BLaER1 treated with 17β-estradiol and CSF1 and Interleukin-3, amounts not matched to agents 10 nM and 100 nM (cell line): ENCODE measurements around the gene TRIM2.
A peak's percentile ranks its signal among the peaks of the same experiment; 100 is the strongest.

Experiments
- H3K27ac ChIP-seq, 11 experiments: shearing (Covaris generic); formaldehyde crosslinking; 2 replicates each; pipeline ENCODE4 v1.8.1; 2022
- H3K27me3 ChIP-seq, 11 experiments: shearing (Covaris generic); formaldehyde crosslinking; 2 replicates each; pipeline ENCODE4 v1.8.1; 2022
- H3K36me3 ChIP-seq, 11 experiments: shearing (Covaris generic); formaldehyde crosslinking; 2 replicates each; pipeline ENCODE4 v1.8.1; 2022
- H3K4me1 ChIP-seq, 10 experiments: shearing (Covaris generic); formaldehyde crosslinking; 2 replicates each; pipeline ENCODE4 v1.8.1; 2022
- H3K4me2 ChIP-seq, 11 experiments: shearing (Covaris generic); formaldehyde crosslinking; 2 replicates each; pipeline ENCODE4 v1.8.1; 2022
- H3K4me3 ChIP-seq, 10 experiments: shearing (Covaris generic); formaldehyde crosslinking; 2 replicates each; pipeline ENCODE4 v1.8.1; 2022
- H3K9ac ChIP-seq, 11 experiments: shearing (Covaris generic); formaldehyde crosslinking; 2 replicates each; pipeline ENCODE4 v1.8.1; 2022
- H3K9me3 ChIP-seq, 11 experiments: shearing (Covaris generic); formaldehyde crosslinking; replicated peaks in 1 of 11; 2 replicates each; pipeline ENCODE4 v1.8.1; 2022
- H4K20me1 ChIP-seq, 11 experiments: shearing (Covaris generic); formaldehyde crosslinking; 2 replicates each; pipeline ENCODE4 v1.8.1; 2022
- Cebpa-rat ChIP-seq, 11 experiments: shearing (Covaris generic); IDR thresholded peaks; 2 replicates each; pipeline ENCODE4 v1.8.1; 2022

TRIM2 gene

DNA sequence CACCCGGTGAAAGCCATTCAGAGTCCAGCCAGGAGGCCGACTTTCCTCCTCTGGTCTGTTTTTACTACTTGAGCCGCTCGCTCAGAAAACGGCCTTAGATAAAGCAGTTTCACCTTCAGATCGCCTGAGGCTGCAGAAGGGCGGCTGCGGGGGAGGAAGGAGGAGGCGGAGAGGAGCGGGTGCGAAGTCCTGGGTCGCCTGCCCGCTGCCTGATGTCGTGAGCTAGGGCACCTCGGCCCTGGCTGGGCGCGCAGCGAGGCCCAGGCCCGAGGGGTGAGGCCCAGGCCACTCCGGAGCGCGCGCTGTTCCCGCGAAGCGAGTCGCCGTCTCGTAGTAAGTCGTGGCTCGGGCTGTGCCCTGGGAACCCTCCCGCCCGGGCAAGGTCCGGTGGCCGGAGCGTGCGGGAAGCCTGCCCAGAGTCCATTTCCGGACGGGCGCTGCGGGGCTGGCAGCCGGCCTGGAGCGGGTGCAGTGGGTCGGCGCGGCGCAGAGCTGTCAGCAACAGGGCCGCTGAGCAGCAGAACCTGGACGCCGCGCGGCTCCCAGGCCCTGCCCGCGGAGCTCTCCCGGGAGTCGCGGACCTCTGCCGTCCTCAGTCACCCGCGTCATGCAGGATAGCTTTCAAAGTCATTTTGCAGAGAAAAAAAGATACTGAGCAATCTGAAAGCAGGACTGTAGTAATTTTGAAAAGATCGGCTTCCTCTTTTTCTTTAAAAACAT lies 18.6 kb downstream of the TRIM2 start:
- H3K4me2 ChIP-seq, result peak overlapping the region; percentile 91 to 99 (median 97)
- H3K27ac ChIP-seq, result peak overlapping the region in 9 of 11 experiments; percentile 30 to 76 (median 57); a peak in 16 of 22 replicates
- no peak for TF ChIP-seq Cebpa-rat (IDR thresholded peaks at IDR 0.05)

DNA sequence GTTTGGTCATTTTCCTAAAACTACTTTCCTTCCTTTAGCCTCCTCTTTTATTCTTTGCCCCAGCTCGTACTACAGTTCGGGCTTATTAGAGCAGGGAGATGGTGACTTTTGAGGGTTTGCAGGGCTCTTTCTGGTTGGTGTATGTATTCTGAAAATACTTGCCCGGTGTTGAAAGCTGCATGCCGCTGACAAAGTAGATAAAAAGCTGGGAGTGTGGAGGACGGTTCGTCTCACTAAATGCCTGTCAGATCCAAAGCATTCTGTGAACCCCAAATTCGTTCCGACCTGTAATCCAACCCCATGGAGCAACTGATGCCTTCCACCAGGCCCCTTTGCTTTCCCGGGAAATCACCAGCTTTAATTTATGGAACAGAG lies 19.2 kb downstream of the TRIM2 start:
- Histone ChIP-seq H3K4me2 (peak overlapping the region; percentile 91 to 99 (median 97)), H4K20me1 (peaks cover 0 to 8% (median 0%) of the 10 kb centered on the region in 11 experiments; a peak in 5 of 22 replicates), H3K9ac (peak overlapping the region; percentile 49 to 80 (median 73); a peak in 17 of 22 replicates), H3K9me3 (peaks cover 18 to 40% (median 30%) of the 10 kb centered on the region in 11 experiments), H3K27me3 (peaks cover 9 to 56% (median 46%) of the 10 kb centered on the region in 11 experiments), H3K36me3 (peaks cover 0 to 13% (median 0%) of the 10 kb centered on the region in 11 experiments; a peak in 6 of 22 replicates), H3K4me3 (peak overlapping the region; percentile 49 to 73 (median 62)), H3K4me1 (peaks cover 28 to 36% (median 34%) of the 10 kb centered on the region in 10 experiments), H3K27ac (peak overlapping the region in 3 of 11 experiments; percentile 60 to 76 (median 73); a peak in 6 of 22 replicates)
- no peak for TF ChIP-seq Cebpa-rat (IDR thresholded peaks at IDR 0.05)

More for the DNA sequence above, 18.6 kb downstream of the TRIM2 start:
- H3K9ac ChIP-seq, result peak overlapping the region; percentile 49 to 80 (median 73)
- H4K20me1 ChIP-seq, result peaks cover 0 to 8% (median 0%) of the 10 kb centered on the region in 11 experiments; a peak in 5 of 22 replicates
- H3K4me3 ChIP-seq, result peak overlapping the region; percentile 49 to 73 (median 62)
- H3K9me3 ChIP-seq, result peaks cover 18 to 40% (median 30%) of the 10 kb centered on the region in 11 experiments
- H3K36me3 ChIP-seq, result peaks cover 0 to 13% (median 0%) of the 10 kb centered on the region in 11 experiments; a peak in 6 of 22 replicates
- peaks cover 9 to 56% (median 46%) of the 10 kb centered on the region in 11 experiments for H3K27me3 ChIP-seq
- peaks cover 26 to 36% (median 32%) of the 10 kb centered on the region in 10 experiments for H3K4me1 ChIP-seq

DNA sequence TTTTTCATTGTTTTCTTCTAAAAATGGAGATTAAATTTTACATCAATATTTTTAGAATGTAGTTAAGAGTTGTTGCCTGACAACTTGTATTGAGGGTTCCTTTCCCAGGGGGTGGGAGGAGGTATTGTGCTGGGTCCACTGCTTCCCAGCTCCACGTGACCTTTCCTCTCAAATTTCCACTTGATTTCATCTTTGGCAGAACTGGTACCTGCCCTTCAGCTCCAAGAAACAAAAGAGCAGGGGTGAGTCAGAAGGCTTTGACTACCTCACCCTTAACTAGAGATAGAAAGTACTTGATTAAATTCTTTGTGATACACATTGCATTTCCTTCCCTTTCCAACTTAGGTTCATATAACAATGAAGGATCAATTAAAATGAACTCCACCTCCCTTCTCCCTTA lies 19.7 kb downstream of the TRIM2 start:
- TF ChIP-seq Cebpa-rat (IDR thresholded peaks at IDR 0.05), result no peak
- Histone ChIP-seq H3K9me3 (peaks cover 18 to 40% (median 30%) of the 10 kb centered on the region in 11 experiments), H3K36me3 (peaks cover 0 to 13% (median 0%) of the 10 kb centered on the region in 11 experiments; a peak in 6 of 22 replicates), H3K4me2 (peak overlapping the region; percentile 91 to 99 (median 97); a peak in 20 of 22 replicates), H3K4me3 (peak overlapping the region in 4 of 10 experiments; percentile 5 to 73 (median 60); a peak in 3 of 20 replicates), H3K4me1 (peaks cover 33 to 39% (median 36%) of the 10 kb centered on the region in 10 experiments), H3K27ac (no peak overlapping the region), H4K20me1 (peaks cover 0 to 8% (median 0%) of the 10 kb centered on the region in 11 experiments; a peak in 5 of 22 replicates), H3K27me3 (peaks cover 9 to 56% (median 46%) of the 10 kb centered on the region in 11 experiments), H3K9ac (no peak overlapping the region)

DNA sequence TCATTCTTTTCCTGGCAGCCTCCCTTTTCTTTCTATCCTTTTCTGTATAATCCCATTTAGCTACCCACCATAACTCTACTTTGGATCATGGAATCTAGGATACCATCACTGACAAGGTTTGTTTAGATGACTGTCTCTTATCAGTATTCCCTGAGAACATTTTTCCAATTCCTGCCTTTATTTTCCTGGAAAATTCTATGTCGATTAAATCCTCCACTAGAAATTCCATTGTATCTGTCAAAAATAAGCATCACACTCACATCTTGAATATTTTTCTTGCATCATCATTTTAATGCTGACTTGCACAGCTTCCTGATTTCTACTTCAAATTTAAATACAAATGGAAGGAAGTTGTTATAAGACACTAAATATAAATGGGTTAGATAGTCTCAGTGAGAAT lies 20.2 kb downstream of the TRIM2 start:
- Histone ChIP-seq H3K4me1 (peaks cover 33 to 41% (median 36%) of the 10 kb centered on the region in 10 experiments), H3K36me3 (peaks cover 0 to 13% (median 0%) of the 10 kb centered on the region in 11 experiments; a peak in 6 of 22 replicates), H3K4me3 (peak overlapping the region in 1 of 10 experiments; percentile 5; a peak in 1 of 20 replicates), H3K4me2 (no peak overlapping the region), H3K9ac (no peak overlapping the region), H3K9me3 (peaks cover 18 to 40% (median 30%) of the 10 kb centered on the region in 11 experiments), H3K27ac (no peak overlapping the region), H3K27me3 (peaks cover 9 to 56% (median 46%) of the 10 kb centered on the region in 11 experiments), H4K20me1 (peaks cover 0 to 8% (median 0%) of the 10 kb centered on the region in 11 experiments; a peak in 5 of 22 replicates)
- TF ChIP-seq Cebpa-rat (IDR thresholded peaks at IDR 0.05), result no peak

DNA sequence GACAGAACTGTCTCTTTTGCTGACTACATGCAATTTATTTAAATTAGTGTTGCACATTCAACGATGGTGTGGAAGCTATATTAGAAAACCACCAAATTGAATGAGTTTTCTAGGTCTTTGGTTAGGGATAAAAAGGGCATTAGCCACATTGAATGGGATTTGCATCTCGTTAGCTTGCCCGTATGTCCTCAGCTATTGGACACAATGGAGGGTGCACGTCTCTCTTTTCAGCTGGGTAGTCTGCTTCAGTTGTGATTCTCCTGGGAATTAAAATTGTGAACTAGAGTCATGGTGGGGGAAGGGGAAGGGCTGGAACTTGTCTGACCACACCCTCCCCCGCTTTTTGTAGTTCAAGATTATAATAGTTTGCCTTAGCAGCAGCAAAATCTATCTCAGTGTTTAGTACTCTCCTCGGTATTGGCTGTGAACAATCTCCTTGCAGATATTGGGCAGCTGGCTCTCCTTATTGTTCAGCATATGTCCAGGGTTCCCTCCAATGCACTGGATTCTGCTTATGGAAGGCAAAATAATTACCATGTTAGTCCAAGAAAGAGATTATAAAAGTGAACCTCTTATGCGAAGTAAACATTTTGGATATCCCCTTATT lies 23.3 kb downstream of the TRIM2 start:
- TF ChIP-seq Cebpa-rat (IDR thresholded peaks at IDR 0.05), result no peak
- H3K4me2 ChIP-seq, result peak overlapping the region in 9 of 11 experiments; percentile 18 to 66 (median 45); a peak in 16 of 22 replicates
- peaks cover 0 to 6% (median 0%) of the 10 kb centered on the region in 11 experiments; a peak in 5 of 22 replicates for H4K20me1 ChIP-seq
- H3K9me3 ChIP-seq, result peaks cover 17 to 34% (median 21%) of the 10 kb centered on the region in 11 experiments
- no peak overlapping the region for H3K9ac ChIP-seq
- H3K4me1 ChIP-seq, result peaks cover 29 to 37% (median 30%) of the 10 kb centered on the region in 10 experiments
- H3K4me3 ChIP-seq, result no peak overlapping the region
- H3K27me3 ChIP-seq, result peaks cover 9 to 30% (median 27%) of the 10 kb centered on the region in 11 experiments
- H3K27ac ChIP-seq, result no peak overlapping the region
- peaks cover 0 to 13% (median 0%) of the 10 kb centered on the region in 11 experiments; a peak in 6 of 22 replicates for H3K36me3 ChIP-seq

DNA sequence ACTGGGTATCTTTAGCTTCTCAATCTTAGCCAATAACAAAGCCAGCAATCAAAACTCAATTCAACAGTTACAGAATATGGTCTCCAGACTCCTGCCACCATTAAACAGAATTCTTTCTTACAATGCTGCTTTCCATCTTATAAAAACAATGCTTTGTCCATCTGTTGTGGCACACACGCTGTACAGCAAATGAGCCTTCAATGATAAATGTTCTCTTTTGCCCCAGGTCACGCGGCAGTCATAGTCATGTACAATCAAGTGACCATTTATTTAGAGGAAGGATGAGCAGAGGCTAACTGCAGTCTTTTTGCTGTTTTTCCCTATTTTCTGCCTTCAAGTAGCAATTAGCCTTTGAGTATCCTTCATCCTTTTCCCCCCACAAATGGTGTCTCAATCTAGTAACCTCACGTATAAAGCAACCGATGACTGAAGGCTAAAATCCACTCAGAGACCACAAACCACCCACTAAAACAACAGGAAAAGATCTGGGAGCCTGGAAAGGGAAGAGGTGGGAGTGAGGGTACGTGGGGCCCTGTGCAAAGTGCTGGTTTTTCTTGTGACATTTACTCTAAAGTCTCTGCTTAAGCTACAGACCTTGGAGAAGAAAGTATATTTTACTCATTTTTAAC lies 24.4 kb downstream of the TRIM2 start:
- Histone ChIP-seq H3K27ac (no peak overlapping the region), H4K20me1 (no peaks in the 10 kb centered on the region), H3K4me3 (no peak overlapping the region), H3K4me1 (peaks cover 29 to 39% (median 32%) of the 10 kb centered on the region in 10 experiments), H3K4me2 (peak overlapping the region in 8 of 11 experiments; percentile 18 to 66 (median 50); a peak in 11 of 22 replicates), H3K9me3 (peaks cover 17 to 34% (median 21%) of the 10 kb centered on the region in 11 experiments), H3K27me3 (peaks cover 8 to 20% (median 17%) of the 10 kb centered on the region in 11 experiments), H3K9ac (no peak overlapping the region), H3K36me3 (peaks cover 0 to 13% (median 0%) of the 10 kb centered on the region in 11 experiments; a peak in 6 of 22 replicates)
- no peak for TF ChIP-seq Cebpa-rat (IDR thresholded peaks at IDR 0.05)

DNA sequence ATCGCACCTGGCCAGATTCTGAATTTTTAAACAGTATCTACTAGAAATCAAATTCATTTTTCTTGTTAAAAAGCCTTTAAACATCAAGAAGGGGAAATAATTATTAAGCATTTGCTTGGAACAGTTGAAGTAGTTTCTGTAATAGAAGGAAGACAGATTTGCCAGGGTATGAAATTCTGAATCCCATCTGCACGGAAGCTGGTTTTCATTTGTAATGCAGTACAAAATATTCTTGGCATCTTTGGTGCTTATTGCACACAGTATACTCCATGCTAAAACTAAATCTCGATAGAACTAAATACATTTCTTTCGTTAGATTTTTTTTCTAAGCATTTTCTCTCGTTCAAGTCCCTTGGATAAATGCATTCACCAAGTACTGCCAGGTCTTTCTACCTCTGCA lies 25.3 kb downstream of the TRIM2 start:
- H3K27ac ChIP-seq, result no peak overlapping the region
- no peak overlapping the region for H3K4me3 ChIP-seq
- no peak overlapping the region for H3K9ac ChIP-seq
- no peak for TF ChIP-seq Cebpa-rat (IDR thresholded peaks at IDR 0.05)
- no peak overlapping the region for H3K4me2 ChIP-seq
- H3K27me3 ChIP-seq, result peaks cover 0 to 10% (median 7%) of the 10 kb centered on the region in 11 experiments; a peak in 19 of 22 replicates
- H3K4me1 ChIP-seq, result peaks cover 30 to 43% (median 36%) of the 10 kb centered on the region in 10 experiments
- H3K9me3 ChIP-seq, result peaks cover 10 to 25% (median 15%) of the 10 kb centered on the region in 11 experiments
- H4K20me1 ChIP-seq, result no peaks in the 10 kb centered on the region
- peaks cover 0 to 8% (median 0%) of the 10 kb centered on the region in 11 experiments; a peak in 5 of 22 replicates for H3K36me3 ChIP-seq

DNA sequence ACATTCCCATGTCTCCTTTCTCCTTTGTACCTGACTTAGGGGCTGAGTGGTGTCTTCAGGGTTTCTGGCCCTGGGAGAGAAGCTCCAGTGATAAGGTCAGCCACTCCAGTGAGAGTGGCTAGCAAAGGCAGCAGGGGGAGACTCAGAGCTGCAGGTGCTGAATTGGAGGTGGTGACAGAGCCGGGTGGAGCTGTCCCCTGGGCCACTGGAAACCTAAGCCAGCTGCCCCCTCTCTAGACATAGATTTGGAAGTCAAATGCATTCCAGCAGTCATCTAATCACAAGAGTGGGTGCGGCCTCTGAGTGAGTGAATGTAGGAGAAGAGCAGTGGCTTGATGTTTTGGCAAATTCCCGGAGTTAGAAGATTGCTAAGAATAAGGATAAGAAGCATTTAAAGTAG lies 28.5 kb downstream of the TRIM2 start:
- H3K4me1 ChIP-seq, result peaks cover 14 to 48% (median 30%) of the 10 kb centered on the region in 10 experiments
- no peak for TF ChIP-seq Cebpa-rat (IDR thresholded peaks at IDR 0.05)
- H3K4me2 ChIP-seq, result peak overlapping the region; percentile 12 to 79 (median 60)
- H3K36me3 ChIP-seq, result no peaks in the 10 kb centered on the region
- no peak overlapping the region for H3K9ac ChIP-seq
- no peaks in the 10 kb centered on the region for H3K9me3 ChIP-seq
- no peak overlapping the region for H3K4me3 ChIP-seq
- no peak overlapping the region for H3K27ac ChIP-seq
- H4K20me1 ChIP-seq, result no peaks in the 10 kb centered on the region
- H3K27me3 ChIP-seq, result no peaks in the 10 kb centered on the region
